ENCODE data around the gene TVP23A.

The TVP23A gene

GRCh38 chr16:10859658-10860057 is 41.1 kb upstream of the TVP23A start:
- no peak overlapping the region for H3K4me3 ChIP-seq (ENCODE audit: low read depth in 1 of 2, low read length in 1 of 2)
- H3K9me3 ChIP-seq, result no peaks in the 10 kb centered on the region
- no peaks in the 10 kb centered on the region for H3K27me3 ChIP-seq
- H3K27ac ChIP-seq, result no peak overlapping the region
- H3K36me3 ChIP-seq, result no peaks in the 10 kb centered on the region
- peaks cover 10 to 16% of the 10 kb centered on the region in 2 experiments for H3K4me1 ChIP-seq (ENCODE audit: control insufficient read depth in 1 of 2, insufficient read depth in 1 of 2, low read depth in 1 of 2, low read length in 1 of 2)
- no peak for TF ChIP-seq CTCF (IDR thresholded peaks at IDR 0.05)

GRCh38 chr16:10859020-10859419 is 40.4 kb upstream of the TVP23A start:
- peaks cover 10 to 16% of the 10 kb centered on the region in 2 experiments for H3K4me1 ChIP-seq (ENCODE audit: control insufficient read depth in 1 of 2, insufficient read depth in 1 of 2, low read depth in 1 of 2, low read length in 1 of 2)
- no peak overlapping the region for H3K4me3 ChIP-seq (ENCODE audit: low read depth in 1 of 2, low read length in 1 of 2)
- no peak overlapping the region for H3K27ac ChIP-seq
- TF ChIP-seq CTCF (IDR thresholded peaks at IDR 0.05), result no peak
- no peaks in the 10 kb centered on the region for H3K36me3 ChIP-seq
- no peaks in the 10 kb centered on the region for H3K9me3 ChIP-seq
- no peaks in the 10 kb centered on the region for H3K27me3 ChIP-seq

GRCh38 chr16:10858203-10858602 is 39.6 kb upstream of the TVP23A start:
- Histone ChIP-seq H3K27ac (no peak overlapping the region), H3K4me3 (ENCODE audit: low read depth in 1 of 2, low read length in 1 of 2) (no peak overlapping the region), H3K9me3 (no peaks in the 10 kb centered on the region), H3K4me1 (ENCODE audit: control insufficient read depth in 1 of 2, insufficient read depth in 1 of 2, low read depth in 1 of 2, low read length in 1 of 2) (peaks cover 10 to 17% of the 10 kb centered on the region in 2 experiments), H3K36me3 (no peaks in the 10 kb centered on the region), H3K27me3 (no peaks in the 10 kb centered on the region)
- no peak for TF ChIP-seq CTCF (IDR thresholded peaks at IDR 0.05)

- Histone ChIP-seq H3K36me3 (no peaks in the 10 kb centered on the region), H3K27me3 (no peaks in the 10 kb centered on the region), H3K4me1 (ENCODE audit: control insufficient read depth in 1 of 2, insufficient read depth in 1 of 2, low read depth in 1 of 2, low read length in 1 of 2) (peaks cover 20 to 23% of the 10 kb centered on the region in 2 experiments), H3K4me3 (ENCODE audit: low read depth in 1 of 2, low read length in 1 of 2) (no peak overlapping the region), H3K9me3 (no peaks in the 10 kb centered on the region), H3K27ac (no peak overlapping the region)
- TF ChIP-seq CTCF (IDR thresholded peaks at IDR 0.05), result no peak
Observed at GRCh38 chr16:10856042-10856441, 37.4 kb upstream of the TVP23A start.

- TF ChIP-seq CTCF (IDR thresholded peaks at IDR 0.05), result no peak
- H3K4me1 ChIP-seq (ENCODE audit: control insufficient read depth in 1 of 2, insufficient read depth in 1 of 2, low read depth in 1 of 2, low read length in 1 of 2), result peaks cover 29 to 52% of the 10 kb centered on the region in 2 experiments
Observed at GRCh38 chr16:10852948-10853347, 34.4 kb upstream of the TVP23A start.

GRCh38 chr16:10852286-10852685 is 33.7 kb upstream of the TVP23A start:
- Histone ChIP-seq H3K4me1 (ENCODE audit: control insufficient read depth in 1 of 2, insufficient read depth in 1 of 2, low read depth in 1 of 2, low read length in 1 of 2) (peaks cover 36 to 59% of the 10 kb centered on the region in 2 experiments), H3K27me3 (no peaks in the 10 kb centered on the region), H3K36me3 (no peaks in the 10 kb centered on the region), H3K4me3 (ENCODE audit: low read depth in 1 of 2, low read length in 1 of 2) (peak overlapping the region in 1 of 2 experiments; percentile 22), H3K9me3 (no peaks in the 10 kb centered on the region), H3K27ac (peak overlapping the region; percentile 74)
- TF ChIP-seq CTCF (IDR thresholded peaks at IDR 0.05), result no peak

More at GRCh38 chr16:10852948-10853347, 34.4 kb upstream of the TVP23A start:
- Histone ChIP-seq H3K27ac (peak overlapping the region; percentile 74), H3K9me3 (no peaks in the 10 kb centered on the region), H3K27me3 (no peaks in the 10 kb centered on the region), H3K4me3 (ENCODE audit: low read depth in 1 of 2, low read length in 1 of 2) (no peak overlapping the region), H3K36me3 (no peaks in the 10 kb centered on the region)
